Bronchial epithelial cell (primary cell): Measurements from ENCODE around the gene SPINT2. TPM values are rescaled to one million over a fixed set of nuclear protein-coding genes. Genes with fewer than 3 reads are reported as not detected.
A peak's percentile ranks its signal among the peaks of the same experiment; 100 is the strongest.

Experiments
- DNase-seq: peaks from one replicate; pipeline ENCODE4 v3.0.0-alpha.2; 2010; ENCODE audit warnings: low read depth
- FAIRE-seq: peaks from 2 replicates; lab custom pipeline; 2011; peaks lifted over from hg19 to GRCh38; lab: Jason Lieb, UNC
- H3K27me3 ChIP-seq: 2 replicates; pipeline ENCODE4 v1.5.1; 2011; ENCODE audit warnings: low read length; ENCODE audit not compliant: control insufficient read depth, insufficient read depth
- H3K36me3 ChIP-seq: 2 replicates; pipeline ENCODE4 v1.5.1; 2011; ENCODE audit warnings: low read length; ENCODE audit not compliant: control insufficient read depth, insufficient read depth
- H3K4me3 ChIP-seq: 2 replicates; pipeline ENCODE4 v1.5.1; 2011; ENCODE audit warnings: mild to moderate bottlenecking, low read depth, low read length, control low read depth
- total RNA-seq: library from RNA; depleted of rRNA; stranded (reverse); fragments of >200 nt; gene quantifications from 2 replicates; pipeline ENCODE4 v1.2.1, GENCODE V29; 2014
- TF ChIP-seq, protein P1 (sequence below): IDR thresholded peaks from 2 replicates; pipeline ENCODE4 v1.5.1; 2011; ENCODE audit warnings: mild to moderate bottlenecking, moderate library complexity, low read length, control low read depth, inconsistent platforms; ENCODE audit not compliant: insufficient read depth, severe bottlenecking

Gene SPINT2
- total RNA-seq, 1 donor from 2014 or later: 1,057 TPM

DNA sequence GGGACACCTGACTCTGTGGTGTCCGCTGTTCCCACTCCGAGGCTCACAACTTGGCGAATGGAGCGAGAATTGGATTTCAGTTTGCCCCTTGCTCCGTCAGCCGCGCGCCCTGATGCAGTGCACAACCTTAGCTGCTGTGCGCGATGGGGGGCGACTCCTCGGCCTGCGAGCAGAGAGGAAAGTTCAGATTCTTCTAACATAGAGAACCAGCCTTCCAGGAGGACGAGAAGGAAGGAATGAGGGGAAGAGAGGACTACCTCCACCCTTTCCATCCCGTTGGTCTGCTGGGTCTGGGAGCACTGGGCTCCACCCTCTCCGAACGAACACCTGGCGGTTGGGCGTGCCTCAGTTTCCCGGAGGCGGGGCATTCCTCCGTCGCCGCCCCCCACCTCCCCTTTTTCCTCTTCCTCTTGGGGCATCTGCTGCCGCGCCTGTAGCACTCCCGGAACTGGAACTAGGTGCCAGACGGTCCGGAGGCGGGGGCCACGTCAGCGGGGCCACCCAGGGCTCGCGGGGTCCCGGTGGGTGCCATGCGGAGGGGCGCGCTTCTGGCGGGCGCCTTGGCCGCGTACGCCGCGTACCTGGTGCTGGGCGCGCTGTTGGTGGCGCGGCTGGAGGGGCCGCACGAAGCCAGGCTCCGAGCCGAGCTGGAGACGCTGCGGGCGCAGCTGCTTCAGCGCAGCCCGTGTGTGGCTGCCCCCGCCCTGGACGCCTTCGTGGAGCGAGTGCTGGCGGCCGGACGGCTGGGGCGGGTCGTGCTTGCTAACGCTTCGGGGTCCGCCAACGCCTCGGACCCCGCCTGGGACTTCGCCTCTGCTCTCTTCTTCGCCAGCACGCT is 55.3 kb downstream of the SPINT2 start, which contains the start of gene KCNK6:
Gene KCNK6 (plus strand): TSS at position 425 of the 838 bp plus-strand sequence. CDS start 106 bp downstream, at position 531.
- TF ChIP-seq, protein P1, sequence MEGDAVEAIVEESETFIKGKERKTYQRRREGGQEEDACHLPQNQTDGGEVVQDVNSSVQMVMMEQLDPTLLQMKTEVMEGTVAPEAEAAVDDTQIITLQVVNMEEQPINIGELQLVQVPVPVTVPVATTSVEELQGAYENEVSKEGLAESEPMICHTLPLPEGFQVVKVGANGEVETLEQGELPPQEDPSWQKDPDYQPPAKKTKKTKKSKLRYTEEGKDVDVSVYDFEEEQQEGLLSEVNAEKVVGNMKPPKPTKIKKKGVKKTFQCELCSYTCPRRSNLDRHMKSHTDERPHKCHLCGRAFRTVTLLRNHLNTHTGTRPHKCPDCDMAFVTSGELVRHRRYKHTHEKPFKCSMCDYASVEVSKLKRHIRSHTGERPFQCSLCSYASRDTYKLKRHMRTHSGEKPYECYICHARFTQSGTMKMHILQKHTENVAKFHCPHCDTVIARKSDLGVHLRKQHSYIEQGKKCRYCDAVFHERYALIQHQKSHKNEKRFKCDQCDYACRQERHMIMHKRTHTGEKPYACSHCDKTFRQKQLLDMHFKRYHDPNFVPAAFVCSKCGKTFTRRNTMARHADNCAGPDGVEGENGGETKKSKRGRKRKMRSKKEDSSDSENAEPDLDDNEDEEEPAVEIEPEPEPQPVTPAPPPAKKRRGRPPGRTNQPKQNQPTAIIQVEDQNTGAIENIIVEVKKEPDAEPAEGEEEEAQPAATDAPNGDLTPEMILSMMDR: peak; percentile 8

DNA sequence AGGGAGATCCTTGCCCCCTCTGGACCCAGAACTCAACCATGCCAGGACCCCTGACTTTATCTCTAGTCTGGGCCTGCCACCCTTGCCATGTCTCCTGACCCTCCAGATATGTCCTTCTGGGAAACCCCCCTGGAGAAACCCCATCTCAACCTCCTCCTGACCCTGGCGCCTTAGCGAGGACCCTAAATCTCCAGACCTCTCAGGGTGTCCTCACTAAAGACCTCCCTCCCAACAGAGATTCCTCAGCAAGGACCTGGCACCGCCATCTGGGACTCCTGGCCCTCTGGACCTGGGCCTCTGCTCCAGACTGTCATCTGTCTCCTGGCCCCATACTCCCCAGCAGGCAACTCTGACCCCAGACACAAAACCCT is 56.6 kb downstream of the SPINT2 start:
- peak overlapping the region; percentile 71 for H3K4me3 ChIP-seq
- TF ChIP-seq, protein P1: no peak

More for the DNA sequence above, 55.3 kb downstream of the SPINT2 start, which contains the start of gene KCNK6:
- Histone ChIP-seq H3K36me3 (peaks cover 4% of the 10 kb centered on the region), H3K27me3 (no peaks in the 10 kb centered on the region), H3K4me3 (peak within 1 kb of the TSS; percentile 71)
- no peak for FAIRE-seq
- peak; percentile 48 for DNase-seq

GRCh38 chr19:38321646-38322196 is 57.3 kb downstream of the SPINT2 start:
- FAIRE-seq: peak; percentile 99
- Histone ChIP-seq H3K4me3 (peak overlapping the region; percentile 71), H3K27me3 (no peaks in the 10 kb centered on the region), H3K36me3 (peaks cover 13% of the 10 kb centered on the region)
- TF ChIP-seq, protein P1: peak; percentile 5
- peak; percentile 93 for DNase-seq

More for the DNA sequence above, 56.6 kb downstream of the SPINT2 start:
- FAIRE-seq: no peak
- Histone ChIP-seq H3K36me3 (peaks cover 10% of the 10 kb centered on the region), H3K27me3 (no peaks in the 10 kb centered on the region)
- no peak for DNase-seq

DNA sequence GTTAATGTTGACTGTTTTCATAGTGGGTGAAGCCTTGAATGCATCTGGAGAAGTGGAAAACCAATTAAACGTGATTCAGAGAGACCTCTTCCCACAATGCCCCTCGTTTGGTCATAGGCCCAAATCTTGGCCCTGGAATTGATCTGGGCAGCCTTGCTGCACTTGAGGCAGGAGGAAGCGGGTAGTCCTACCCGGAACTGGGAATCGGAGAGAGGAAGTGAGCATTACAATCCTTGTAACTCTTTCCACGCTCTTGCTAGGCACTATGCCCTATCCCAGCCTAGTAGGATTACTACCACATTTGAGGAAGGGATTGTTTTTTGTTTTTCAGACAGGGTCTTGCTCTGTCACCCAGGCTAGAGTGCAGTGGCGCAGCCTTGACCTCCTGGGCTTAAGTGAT is 58.9 kb downstream of the SPINT2 start:
- FAIRE-seq: peak; percentile 52
- DNase-seq: no peak
- TF ChIP-seq, protein P1: no peak
- Histone ChIP-seq H3K4me3 (no peak overlapping the region), H3K27me3 (no peaks in the 10 kb centered on the region), H3K36me3 (peaks cover 28% of the 10 kb centered on the region)

- FAIRE-seq (no peak), DNase-seq (peak; percentile 70)
- Histone ChIP-seq H3K4me3 (no peak overlapping the region), H3K36me3 (peaks cover 31% of the 10 kb centered on the region), H3K27me3 (no peaks in the 10 kb centered on the region)
- TF ChIP-seq, protein P1: no peak
Measured at GRCh38 chr19:38324431-38324830, 60.1 kb downstream of the SPINT2 start.
